ENCODE data around the gene C2.
A peak's percentile ranks its signal among the peaks of the same experiment; 100 is the strongest.

The C2 gene

DNA sequence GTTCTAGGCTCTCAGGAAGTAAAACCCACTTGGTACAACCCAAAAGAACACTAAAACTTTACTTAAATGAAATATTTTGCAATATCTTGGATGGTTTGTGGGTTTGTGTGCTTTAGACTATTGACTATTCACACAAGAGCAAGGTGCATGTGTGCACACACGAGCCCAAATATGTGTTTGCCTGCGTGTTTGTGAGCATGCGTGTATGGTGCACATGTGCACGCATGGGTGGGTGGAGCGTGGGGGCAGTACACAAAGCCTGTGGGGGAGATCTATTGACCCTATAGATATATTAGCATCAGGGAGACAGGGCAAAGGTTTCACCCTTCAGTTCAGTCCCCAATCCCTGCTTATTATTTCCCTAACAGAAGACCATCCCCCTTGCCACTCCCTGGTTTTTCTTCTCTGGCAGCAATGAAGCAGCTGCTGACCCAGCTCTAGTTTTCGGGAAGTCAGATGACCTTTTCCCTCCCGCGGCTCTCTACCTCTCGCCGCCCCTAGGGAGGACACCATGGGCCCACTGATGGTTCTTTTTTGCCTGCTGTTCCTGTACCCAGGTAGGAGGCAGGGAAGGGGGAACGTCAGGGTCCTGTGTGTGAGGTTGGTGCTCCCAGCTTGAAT lies at the start of gene C2:
C2 (plus strand) TSS at position 476 of the 621 bp plus-strand sequence; CDS start at position 512, 36 bp downstream.
- no peak for DNase-seq

GRCh38 chr6:31878222-31878621 lies 49.3 kb upstream of the C2 start:
- no peak for DNase-seq

GRCh38 chr6:31878726-31879125 lies 48.8 kb upstream of the C2 start, which contains the start of gene SLC44A4:
Gene SLC44A4 (minus strand): TSS chr6:31878997. CDS start chr6:31878980, 17 bp downstream.
- DNase-seq, result no peak

DNA sequence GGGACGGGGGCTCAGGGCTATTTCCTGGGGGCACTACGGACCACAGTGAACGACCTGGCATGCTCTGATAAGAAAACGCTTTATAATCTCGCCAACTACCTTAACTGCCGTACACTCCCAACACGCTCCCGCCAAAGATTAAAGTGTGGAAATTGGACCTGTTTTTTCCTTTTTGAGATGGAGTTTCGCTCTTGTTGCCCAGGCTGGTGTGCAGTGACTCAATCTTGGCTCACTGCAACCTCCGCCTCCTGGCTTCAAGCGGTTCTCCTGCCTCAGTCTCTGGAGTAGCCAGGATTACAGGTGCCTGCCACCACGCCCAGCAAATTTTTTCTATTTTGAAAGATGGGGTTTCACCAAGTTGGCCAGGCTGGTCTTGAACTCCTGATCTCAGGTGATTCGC lies 48.4 kb upstream of the C2 start:
- DNase-seq, result no peak

GRCh38 chr6:31879901-31880300 lies 47.6 kb upstream of the C2 start:
- no peak for DNase-seq

DNA sequence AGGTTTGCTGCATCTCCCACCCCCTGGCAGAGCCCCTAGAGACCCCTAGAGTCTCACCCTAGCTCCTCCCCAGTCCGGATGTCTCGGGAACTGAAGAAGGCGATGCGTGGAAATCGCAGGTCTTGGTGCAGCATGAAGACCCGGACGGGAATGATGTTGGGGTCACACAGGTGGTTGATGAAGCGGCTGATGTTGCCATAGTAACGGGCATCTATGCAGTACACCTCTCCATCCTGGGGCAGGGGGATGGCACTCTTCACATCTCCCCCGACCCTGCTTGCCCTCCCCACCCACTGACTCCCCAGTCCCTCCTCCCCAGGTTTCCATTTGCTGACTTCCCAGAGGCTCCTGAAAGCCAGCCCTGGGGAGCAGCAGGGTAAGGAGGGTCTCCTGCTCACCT lies 46.9 kb upstream of the C2 start:
- no peak for DNase-seq

DNA sequence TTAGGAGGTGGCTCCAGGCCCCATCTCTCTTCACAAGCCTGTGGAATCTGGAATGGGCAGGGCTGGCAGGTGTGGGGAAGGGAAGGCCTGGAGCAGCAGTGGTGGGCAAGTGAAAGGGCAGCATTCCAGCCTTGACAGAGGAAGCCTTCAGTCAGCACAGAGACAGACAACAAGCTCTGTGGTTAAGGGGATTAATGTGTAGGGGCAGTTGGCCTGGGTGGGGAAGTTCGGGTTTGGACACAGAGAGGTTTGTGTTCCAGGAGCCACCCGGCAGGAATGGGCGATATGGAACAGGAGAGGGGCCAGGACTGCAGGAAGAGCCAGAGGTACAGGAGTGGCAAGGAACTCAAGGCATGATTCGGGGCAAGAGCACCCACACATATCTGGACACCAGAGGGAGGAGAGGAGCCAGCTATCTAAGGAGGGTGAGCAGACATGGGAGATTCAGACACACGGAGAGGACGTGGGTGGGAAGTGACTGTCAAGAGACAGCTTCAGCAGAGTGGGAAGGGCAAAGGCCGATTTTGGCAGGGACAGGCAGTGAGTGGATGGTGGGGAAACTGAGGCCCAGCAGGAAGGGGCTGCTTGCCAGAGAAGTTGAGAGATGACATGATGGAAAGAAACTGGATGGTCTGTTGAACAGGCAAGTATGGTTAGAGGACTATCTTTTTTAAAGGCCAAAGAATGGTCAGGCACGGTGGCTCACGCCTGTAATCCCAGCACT lies 46.2 kb upstream of the C2 start:
- no peak for DNase-seq

DNA sequence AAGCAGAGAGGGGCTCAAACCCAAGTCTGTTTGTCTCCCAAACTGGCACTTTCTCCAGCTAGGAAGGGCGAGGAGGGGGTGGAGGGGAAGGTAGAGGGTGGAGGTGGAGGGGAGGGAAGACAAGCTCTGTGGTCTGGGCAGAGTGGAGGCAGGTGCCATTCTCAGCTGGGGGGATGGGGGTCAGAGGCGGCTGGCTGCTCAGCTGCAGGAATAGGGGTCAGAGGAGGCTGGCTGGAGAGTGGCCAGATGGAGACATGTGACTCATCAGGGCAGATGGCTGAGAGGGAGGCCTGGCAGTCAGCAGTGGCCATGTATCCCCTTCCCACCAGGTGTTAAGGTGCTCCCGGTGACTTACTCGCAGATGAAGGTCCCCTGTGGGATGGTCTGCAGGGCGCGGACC lies 45.2 kb upstream of the C2 start:
- DNase-seq, result no peak

DNA sequence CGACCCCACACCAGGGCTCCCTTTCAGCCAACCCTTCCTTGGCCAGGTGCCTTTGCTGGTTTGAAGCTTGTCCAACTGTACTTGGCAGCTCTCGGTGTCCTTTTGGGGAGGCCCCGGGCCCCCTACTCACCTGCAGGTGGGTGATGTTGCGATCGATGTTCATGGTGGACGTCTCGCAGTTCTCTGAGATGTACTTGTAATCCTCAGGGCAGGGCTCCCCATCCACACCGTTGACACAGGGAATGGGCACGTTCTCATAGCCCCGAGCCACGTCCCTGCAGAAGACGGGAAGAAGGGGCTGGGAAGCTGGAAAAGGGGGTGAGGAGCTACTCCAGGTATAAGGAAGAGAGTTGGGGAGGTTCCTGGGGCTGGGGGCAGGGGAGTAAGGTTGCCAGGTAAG lies 43.8 kb upstream of the C2 start:
- DNase-seq, result no peak

- no peak for DNase-seq
Observed at GRCh38 chr6:31884528-31885035, 42.9 kb upstream of the C2 start.

GRCh38 chr6:31886541-31886991 lies 41.0 kb upstream of the C2 start:
- no peak for DNase-seq

DNA sequence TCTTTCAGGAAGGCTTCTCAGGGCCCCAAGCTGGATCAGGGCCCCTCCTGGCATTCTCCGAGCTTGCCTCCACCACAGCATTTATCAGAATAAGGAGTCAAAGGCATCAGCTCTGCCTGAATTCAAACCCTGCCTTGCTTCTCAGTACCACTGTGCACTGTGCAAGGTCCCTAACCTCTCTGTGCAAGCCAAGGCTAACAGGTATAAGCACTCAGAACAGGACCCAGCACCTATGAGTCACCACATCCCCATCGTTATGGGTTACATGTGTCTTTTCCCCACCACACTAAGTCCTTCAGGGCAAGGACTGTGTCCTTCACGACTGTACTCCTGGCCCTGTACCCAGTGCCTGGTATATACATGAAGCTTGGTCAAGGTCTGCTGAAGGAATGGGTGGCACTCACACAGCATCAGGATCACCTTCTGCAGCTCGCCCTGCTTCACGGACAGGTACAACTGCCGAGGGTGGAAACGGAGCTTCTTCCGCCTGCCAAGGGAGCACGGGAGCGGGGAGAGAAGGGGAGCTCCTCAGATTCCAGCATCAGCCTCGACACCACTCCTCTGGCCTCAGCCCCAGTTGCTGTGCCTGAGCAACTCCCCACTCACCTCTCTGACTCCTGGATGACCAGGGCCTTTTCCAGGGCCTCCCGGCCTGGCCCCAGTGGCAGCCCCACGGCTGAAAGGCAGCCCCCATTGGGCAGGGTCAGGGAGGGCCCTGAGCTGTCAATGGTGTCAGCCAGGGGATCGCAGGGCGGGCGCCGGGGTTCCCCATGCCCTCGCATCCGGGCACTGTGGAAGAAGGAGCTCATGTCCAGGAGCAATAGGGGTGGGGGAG lies 40.1 kb upstream of the C2 start:
- no peak for DNase-seq

- no peak for DNase-seq
Observed at GRCh38 chr6:31888276-31889258, 39.0 kb upstream of the C2 start.

DNA sequence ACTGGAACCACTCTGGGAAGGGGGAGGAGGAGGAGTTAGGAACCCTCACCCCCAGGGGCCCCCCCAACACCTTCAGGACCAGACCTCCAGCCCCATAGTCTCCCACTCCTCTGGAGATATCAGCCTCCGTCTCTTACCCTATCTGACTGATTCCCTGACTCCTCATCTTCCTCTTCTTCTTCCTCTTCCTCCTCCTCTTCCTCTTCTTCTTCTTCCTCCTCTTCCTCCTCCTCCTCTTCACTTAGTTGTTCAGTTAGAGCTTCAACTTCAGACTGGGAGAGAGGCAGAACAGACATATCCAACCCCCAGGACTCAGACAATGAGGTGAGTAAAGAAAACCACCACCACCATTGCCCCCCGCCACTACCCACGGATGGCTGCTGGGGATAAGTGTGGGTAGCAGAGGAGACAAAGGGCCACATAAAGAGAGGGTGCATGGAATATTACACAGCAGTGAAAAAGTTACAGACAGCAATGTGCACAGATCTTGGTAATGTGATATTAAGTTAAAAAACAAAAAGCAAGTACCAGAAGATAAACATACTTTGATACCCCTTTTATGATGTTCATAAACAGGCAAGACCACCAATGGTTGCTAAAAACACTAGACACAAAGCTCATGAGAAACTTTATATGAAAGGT lies 38.1 kb upstream of the C2 start:
- DNase-seq, result no peak

DNA sequence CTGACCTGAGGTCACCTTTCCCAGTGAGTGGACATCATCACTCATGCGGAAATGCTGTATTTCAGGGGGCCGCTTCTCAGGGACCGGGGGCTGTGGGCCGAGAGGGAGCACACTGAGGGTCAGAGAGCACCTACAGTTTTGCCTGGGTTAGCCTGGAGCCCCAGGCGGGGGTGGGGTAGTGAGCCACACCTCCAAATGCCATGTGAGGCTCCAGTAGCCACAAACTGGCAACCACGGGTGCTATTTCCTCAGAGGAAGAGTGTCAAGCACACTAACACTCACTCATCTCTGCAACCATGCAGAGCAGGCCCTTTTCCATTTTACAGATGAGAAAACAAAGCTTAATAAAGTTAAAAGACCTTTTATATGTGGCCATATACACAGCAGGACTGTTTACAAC lies 34.7 kb upstream of the C2 start:
- no peak for DNase-seq

DNA sequence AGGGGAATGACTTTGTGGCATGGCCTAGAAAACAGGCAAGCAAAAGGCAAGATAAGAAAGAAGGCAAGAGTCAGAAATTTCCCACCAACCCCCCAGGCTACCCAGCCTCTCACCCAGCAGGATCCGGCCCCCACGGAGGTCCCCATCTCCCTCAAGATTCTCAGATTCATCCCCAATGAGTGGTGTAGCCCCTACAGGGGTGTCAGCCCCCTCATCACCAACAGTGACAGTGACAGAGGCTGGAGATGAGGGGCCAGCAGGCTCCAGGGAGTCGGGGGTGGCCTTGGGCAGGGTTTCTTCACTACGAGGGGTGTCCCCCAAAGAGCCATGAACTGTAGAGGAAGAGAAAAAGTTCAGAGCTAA lies 31.0 kb upstream of the C2 start:
- no peak for DNase-seq

DNA sequence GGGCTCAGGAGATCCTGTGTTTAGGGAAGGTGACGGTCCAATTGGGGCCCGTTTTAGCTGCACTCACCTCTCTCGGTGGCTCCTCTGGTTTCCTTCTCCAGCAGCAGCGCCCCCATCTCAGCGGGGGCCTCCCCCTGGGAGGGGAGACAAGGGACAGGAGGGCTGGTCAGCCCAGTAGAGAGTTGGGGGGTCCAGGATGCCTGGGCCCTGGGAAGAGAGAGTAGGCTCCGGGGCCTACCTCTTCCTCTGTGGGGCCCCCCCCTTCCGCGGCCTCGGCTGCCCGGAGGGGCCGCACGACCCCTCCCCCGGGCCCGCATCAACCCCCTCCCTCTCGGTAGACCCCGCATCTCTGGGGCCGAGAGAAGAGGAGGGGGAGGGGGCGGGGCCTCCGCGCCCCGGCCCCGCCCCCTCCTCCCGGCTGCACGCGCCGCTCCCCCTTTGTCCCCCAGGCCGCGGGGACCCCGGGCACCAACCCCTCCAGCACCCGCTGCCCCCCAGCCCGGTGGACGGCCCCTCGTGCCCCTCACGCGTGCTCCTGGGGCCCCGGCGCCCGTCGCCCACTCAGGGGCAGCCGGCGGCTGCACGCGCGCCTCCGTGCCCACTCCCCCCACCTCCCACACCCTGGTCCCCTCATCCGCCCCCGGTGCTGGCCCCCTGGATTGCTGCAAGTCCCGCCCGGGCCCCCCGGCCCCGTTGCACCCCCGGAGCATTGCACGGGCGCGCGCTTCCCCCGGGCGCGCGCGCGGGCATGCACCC lies 30.5 kb upstream of the C2 start:
- DNase-seq, result no peak

DNA sequence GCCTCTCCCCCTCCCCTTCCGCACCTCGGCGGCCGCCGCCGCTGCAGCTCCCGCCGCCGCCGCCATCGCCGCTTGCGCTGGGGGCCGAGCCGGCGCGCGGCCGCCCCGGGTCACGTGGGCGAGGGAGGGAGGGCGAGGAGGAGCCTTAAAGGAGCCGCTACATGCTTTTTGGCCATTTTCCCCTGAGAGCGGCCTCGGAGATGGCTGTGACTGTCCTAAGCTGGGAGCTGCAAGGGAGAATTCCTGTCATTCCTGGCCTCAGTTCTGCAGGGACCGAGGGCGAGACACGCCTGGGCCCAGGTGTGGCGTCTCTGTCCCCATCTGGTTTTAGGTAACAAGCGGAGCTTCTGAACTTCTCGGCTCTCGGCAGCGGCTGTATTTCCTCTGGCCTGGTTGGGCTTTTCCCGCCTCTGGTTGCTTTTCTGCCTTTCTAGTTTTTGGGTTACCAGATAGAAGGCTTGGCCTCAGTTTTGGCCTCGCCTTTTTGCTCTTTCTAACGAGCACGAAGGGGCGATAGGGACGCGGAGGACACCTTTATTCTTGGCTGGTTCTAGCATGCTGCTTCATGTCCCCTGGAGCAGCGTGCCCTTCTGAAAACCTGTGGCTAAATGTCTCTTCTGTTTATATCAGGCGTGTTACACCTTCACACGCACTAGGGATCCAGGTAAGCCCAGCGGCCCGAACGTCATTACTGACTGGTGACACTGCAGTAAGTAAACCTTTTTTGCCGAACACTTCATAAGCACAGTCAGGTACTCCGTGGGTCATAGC lies 29.7 kb upstream of the C2 start, which contains the start of gene EHMT2:
EHMT2 (minus strand) TSS at position 87 of the 771 bp plus-strand sequence; CDS start at position 66, 21 bp downstream.
- DNase-seq, result peak; percentile 75

DNA sequence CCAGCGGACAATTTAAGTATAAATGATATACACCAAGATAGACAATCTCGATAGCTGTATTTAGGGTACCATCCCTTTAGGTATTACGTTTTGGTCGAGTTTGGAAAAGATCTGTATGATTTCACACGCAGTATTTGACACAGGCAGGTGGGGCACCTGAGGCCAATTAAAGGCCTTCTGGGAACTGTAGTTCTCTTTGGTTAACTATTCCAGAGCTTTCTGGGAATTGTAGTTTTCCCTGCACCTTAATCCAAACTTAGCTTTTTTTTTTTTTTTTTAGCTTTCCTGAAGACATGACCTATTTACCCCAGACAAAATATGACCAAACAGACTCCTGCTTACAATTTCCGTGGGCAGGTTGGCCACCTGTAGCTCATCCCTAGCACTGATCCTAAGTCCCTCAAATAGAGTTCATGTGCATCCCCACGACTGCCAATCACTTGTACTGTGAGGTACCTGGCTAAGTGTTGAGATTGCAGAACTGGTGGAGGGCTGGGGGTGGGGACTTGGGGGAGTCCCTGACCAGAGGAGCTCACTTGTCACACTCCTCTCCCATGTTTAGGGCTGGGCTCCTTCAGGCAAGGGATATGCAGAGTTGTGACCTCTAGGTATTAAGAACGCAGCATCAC lies 29.0 kb upstream of the C2 start:
- no peak for DNase-seq

DNA sequence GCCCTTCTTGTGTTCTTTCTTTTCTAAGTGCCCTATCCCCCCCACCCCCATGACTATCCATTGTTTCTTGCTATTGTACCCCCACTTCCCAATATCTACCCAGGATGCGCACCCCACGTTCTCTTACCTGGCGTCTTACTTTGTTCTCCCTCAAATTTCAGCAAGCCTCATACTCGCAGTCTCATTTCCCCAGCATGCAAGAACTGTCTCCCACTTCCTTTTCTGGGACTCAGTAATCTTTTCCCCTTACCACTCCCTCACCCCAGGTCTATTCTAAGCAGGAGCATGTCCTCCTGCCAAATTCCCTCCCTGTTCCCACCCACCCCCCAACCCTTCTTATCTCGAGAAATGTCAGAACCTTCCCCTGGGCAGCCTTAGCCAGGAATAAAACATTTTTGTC lies 28.3 kb upstream of the C2 start:
- DNase-seq, result no peak
